ENCODE data around the gene VEZF1.

The VEZF1 gene

DNA sequence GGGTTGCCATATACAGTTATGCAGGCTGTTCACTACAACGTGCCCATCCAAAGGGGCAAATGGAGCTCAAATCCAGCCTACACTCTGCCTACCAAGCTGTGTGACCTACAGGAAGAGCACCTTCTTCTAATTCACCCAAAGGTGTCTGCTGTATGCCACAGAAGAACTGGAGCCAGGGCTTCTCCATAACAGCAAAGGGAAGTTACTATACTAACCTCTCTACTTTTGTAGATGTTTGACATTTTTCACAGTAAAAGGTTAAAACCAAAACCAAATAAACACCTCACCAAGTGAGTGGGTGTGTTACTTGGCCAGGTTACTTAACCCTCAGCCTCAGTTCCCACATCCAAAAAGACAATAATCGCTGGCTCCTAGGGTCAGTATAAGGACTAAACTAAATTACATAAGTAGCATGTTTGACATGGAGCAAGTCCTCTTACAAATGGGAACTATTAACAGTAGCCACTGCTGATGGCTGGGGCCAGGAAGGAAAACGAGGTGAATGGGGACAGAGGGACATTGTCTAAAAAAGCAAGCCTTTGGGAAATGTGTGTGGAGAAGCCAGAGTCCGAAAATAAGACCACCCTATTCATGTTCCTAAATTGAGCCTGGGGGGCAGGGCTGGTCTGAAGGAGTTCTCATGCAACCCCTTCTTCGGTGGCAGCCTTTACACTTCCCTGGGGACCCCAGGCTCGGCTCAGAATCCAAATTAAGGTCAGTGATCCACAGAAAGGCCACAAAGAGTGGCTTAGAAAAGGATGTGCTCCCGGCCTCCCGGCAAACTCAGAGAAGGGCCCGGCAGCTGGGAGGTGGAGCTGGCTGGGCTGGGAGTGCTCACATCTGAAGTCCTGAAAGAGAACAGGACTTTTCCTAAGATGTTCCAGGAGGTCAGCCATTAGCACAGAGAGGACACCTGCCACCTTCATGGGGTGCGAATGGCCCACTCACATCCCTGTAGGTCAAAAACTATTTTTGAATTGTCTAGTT is 46.4 kb downstream of the VEZF1 start:
- TF ChIP-seq EZH2 (IDR thresholded peaks at IDR 0.05; ENCODE audit: borderline replicate concordance, low read depth, low read length, severe bottlenecking) (no peak), CTCF (IDR thresholded peaks at IDR 0.05; ENCODE audit: borderline replicate concordance, extremely low read depth, low read length, poor library complexity, severe bottlenecking) (no peak)
- Histone ChIP-seq H3K4me1 (ENCODE audit: insufficient read depth, low read length) (peaks cover 21% of the 10 kb centered on the region), H3K9me3 (ENCODE audit: insufficient read depth, low read length, severe bottlenecking) (no peaks in the 10 kb centered on the region), H3K4me3 (ENCODE audit: low read depth in 1 of 2, low read length in 2 of 2) (no peak overlapping the region), H3K27me3 (ENCODE audit: insufficient read depth, low read length, poor library complexity) (peaks cover 18% of the 10 kb centered on the region), H3K79me2 (ENCODE audit: insufficient read depth, low read length) (no peaks in the 10 kb centered on the region), H3K27ac (ENCODE audit: low read length) (no peak overlapping the region), H3K4me2 (ENCODE audit: insufficient read depth, low read length) (no peak overlapping the region), H3K36me3 (ENCODE audit: insufficient read depth, low read length) (no peaks in the 10 kb centered on the region), H3K9ac (ENCODE audit: low read depth, low read length) (no peak overlapping the region), H4K20me1 (ENCODE audit: insufficient read depth, low read length) (peaks cover 3% of the 10 kb centered on the region), H2AFZ (ENCODE audit: low read depth, low read length) (no peak overlapping the region)
- ATAC-seq (ENCODE audit: insufficient read depth, low read depth) (no peak), DNase-seq (no peak)

GRCh38 chr17:57940653-57941329 is 47.3 kb downstream of the VEZF1 start:
- Histone ChIP-seq H3K36me3 (ENCODE audit: insufficient read depth, low read length) (no peaks in the 10 kb centered on the region), H3K27me3 (ENCODE audit: insufficient read depth, low read length, poor library complexity) (peaks cover 14% of the 10 kb centered on the region), H2AFZ (ENCODE audit: low read depth, low read length) (no peak overlapping the region), H3K4me2 (ENCODE audit: insufficient read depth, low read length) (no peak overlapping the region), H3K9ac (ENCODE audit: low read depth, low read length) (no peak overlapping the region), H3K27ac (ENCODE audit: low read length) (no peak overlapping the region), H3K79me2 (ENCODE audit: insufficient read depth, low read length) (no peaks in the 10 kb centered on the region), H3K4me1 (ENCODE audit: insufficient read depth, low read length) (peaks cover 18% of the 10 kb centered on the region), H3K9me3 (ENCODE audit: insufficient read depth, low read length, severe bottlenecking) (no peaks in the 10 kb centered on the region), H4K20me1 (ENCODE audit: insufficient read depth, low read length) (peaks cover 3% of the 10 kb centered on the region; the same call in 1 of the 2 replicates), H3K4me3 (ENCODE audit: low read depth in 1 of 2, low read length in 2 of 2) (no peak overlapping the region)
- no peak for TF ChIP-seq CTCF (IDR thresholded peaks at IDR 0.05; ENCODE audit: borderline replicate concordance, extremely low read depth, low read length, poor library complexity, severe bottlenecking)
- no peak for TF ChIP-seq EZH2 (IDR thresholded peaks at IDR 0.05; ENCODE audit: borderline replicate concordance, low read depth, low read length, severe bottlenecking)
- ATAC-seq (ENCODE audit: insufficient read depth, low read depth) (no peak), DNase-seq (no peak)

GRCh38 chr17:57940231-57940630 is 47.8 kb downstream of the VEZF1 start:
- Histone ChIP-seq H3K4me2 (ENCODE audit: insufficient read depth, low read length) (peak overlapping the region; percentile 32; the same call in 1 of the 2 replicates), H3K4me3 (ENCODE audit: low read depth in 1 of 2, low read length in 2 of 2) (no peak overlapping the region), H3K36me3 (ENCODE audit: insufficient read depth, low read length) (no peaks in the 10 kb centered on the region), H3K9me3 (ENCODE audit: insufficient read depth, low read length, severe bottlenecking) (no peaks in the 10 kb centered on the region), H2AFZ (ENCODE audit: low read depth, low read length) (no peak overlapping the region), H3K4me1 (ENCODE audit: insufficient read depth, low read length) (peaks cover 18% of the 10 kb centered on the region), H3K79me2 (ENCODE audit: insufficient read depth, low read length) (no peaks in the 10 kb centered on the region), H3K27ac (ENCODE audit: low read length) (0 out of 2 replicates have a peak overlapping the region, but pooled peaks have one; percentile 32), H3K9ac (ENCODE audit: low read depth, low read length) (no peak overlapping the region), H3K27me3 (ENCODE audit: insufficient read depth, low read length, poor library complexity) (peaks cover 14% of the 10 kb centered on the region), H4K20me1 (ENCODE audit: insufficient read depth, low read length) (peaks cover 3% of the 10 kb centered on the region; the same call in 1 of the 2 replicates)
- no peak for DNase-seq
- ATAC-seq (ENCODE audit: insufficient read depth, low read depth), result no peak
- TF ChIP-seq EZH2 (IDR thresholded peaks at IDR 0.05; ENCODE audit: borderline replicate concordance, low read depth, low read length, severe bottlenecking) (no peak), CTCF (IDR thresholded peaks at IDR 0.05; ENCODE audit: borderline replicate concordance, extremely low read depth, low read length, poor library complexity, severe bottlenecking) (no peak)
